RWPE1 (cell line): ENCODE measurements around the gene SSBP2.

ENCODE experiments used
- CTCF ChIA-PET: fragments of 350-600 bp; sonication (Branson Sonifier 250); formaldehyde crosslinking; extraction: SDS; loops from one replicate; lab custom pipeline; 2021; lab: Yijun Ruan, JAX
- POLR2A ChIA-PET: fragments of 400-600 bp; formaldehyde crosslinking; extraction: SDS; loops from one replicate; lab custom pipeline; 2020; ENCODE audit warnings: antibody characterized with exemption; ENCODE audit not compliant: low non-redundant PET; lab: Yijun Ruan, JAX
- DNase-seq: peaks from one replicate; pipeline ENCODE4 v3.0.0; 2012; ENCODE audit warnings: low spot score
- H3K27ac ChIP-seq: fragments of 450-650 bp; 2 replicates; pipeline ENCODE4 v1.5.1; 2017
- TF ChIP-seq, protein P1 (sequence below): fragments of 450-650 bp; conservative IDR thresholded peaks from 2 replicates; pipeline ENCODE4 v1.5.1; 2017; ENCODE audit warnings: low read depth, mild to moderate bottlenecking

SSBP2 gene

GRCh38 chr5:81657386-81657785 lies 93.5 kb downstream of the SSBP2 start:
- DNase-seq, result peak; percentile 39
- ChIA-PET CTCF (interaction anchor here (0.6 kb wide), 1 partner anchor 15 kb away, joined by 3 read pairs; no protein-coding TSS in a partner anchor), POLR2A (no interaction called here)
- H3K27ac ChIP-seq, result no peak overlapping the region
- TF ChIP-seq, protein P1, sequence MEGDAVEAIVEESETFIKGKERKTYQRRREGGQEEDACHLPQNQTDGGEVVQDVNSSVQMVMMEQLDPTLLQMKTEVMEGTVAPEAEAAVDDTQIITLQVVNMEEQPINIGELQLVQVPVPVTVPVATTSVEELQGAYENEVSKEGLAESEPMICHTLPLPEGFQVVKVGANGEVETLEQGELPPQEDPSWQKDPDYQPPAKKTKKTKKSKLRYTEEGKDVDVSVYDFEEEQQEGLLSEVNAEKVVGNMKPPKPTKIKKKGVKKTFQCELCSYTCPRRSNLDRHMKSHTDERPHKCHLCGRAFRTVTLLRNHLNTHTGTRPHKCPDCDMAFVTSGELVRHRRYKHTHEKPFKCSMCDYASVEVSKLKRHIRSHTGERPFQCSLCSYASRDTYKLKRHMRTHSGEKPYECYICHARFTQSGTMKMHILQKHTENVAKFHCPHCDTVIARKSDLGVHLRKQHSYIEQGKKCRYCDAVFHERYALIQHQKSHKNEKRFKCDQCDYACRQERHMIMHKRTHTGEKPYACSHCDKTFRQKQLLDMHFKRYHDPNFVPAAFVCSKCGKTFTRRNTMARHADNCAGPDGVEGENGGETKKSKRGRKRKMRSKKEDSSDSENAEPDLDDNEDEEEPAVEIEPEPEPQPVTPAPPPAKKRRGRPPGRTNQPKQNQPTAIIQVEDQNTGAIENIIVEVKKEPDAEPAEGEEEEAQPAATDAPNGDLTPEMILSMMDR, result no peak

GRCh38 chr5:81656783-81657182 lies 94.1 kb downstream of the SSBP2 start:
- TF ChIP-seq, protein P1, result no peak
- no peak for DNase-seq
- ChIA-PET CTCF (interaction anchor here (0.6 kb wide), 1 partner anchor 384 kb away, joined by 4 read pairs; no protein-coding TSS in a partner anchor), POLR2A (no interaction called here)
- H3K27ac ChIP-seq, result no peak overlapping the region

GRCh38 chr5:81650987-81651386 lies 99.9 kb downstream of the SSBP2 start:
- TF ChIP-seq, protein P1, result no peak
- ChIA-PET POLR2A (no interaction called here), CTCF (interaction anchor here (0.6 to 0.7 kb wide), 2 partner anchors 134 to 286 kb away, joined by 3 to 4 read pairs; no protein-coding TSS in a partner anchor)
- no peak overlapping the region for H3K27ac ChIP-seq
- no peak for DNase-seq

DNA sequence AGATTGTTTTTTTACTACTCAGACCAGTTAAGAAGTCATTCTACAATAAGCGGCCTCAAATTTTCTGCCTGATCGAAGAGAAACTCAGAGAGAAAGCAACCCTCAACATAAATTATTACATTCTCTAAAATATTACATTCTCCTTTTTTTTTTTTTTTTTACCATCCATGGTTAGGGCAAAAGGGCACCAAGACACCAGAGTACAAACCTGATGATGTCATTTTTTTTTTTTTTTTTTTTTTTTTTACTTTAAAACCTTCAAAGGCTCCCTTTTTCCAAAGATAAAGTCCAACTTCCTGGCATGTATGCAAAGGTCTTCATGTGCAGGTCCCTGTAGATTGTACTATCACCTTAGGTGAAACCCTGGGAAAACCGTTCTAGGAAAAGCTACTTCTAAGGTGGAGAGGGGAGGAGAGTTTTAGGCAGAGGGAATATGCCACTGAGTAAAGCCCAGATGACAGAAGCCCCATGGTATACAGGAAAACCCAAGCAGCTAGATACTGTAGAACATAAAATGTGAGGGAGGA lies 104.4 kb downstream of the SSBP2 start:
- TF ChIP-seq, protein P1, result no peak
- ChIA-PET POLR2A (no interaction called here), CTCF (interaction anchor here (0.6 kb wide), 1 partner anchor 306 kb away, joined by 3 read pairs; no protein-coding TSS in a partner anchor)
- DNase-seq, result no peak
- H3K27ac ChIP-seq, result no peak overlapping the region

- TF ChIP-seq, protein P1, result no peak
- DNase-seq, result no peak
- no peak overlapping the region for H3K27ac ChIP-seq
- ChIA-PET CTCF (no interaction called here), POLR2A (no interaction called here)
These were observed 108.7 kb downstream of the SSBP2 start for GRCh38 chr5:81642210-81642609.

DNA sequence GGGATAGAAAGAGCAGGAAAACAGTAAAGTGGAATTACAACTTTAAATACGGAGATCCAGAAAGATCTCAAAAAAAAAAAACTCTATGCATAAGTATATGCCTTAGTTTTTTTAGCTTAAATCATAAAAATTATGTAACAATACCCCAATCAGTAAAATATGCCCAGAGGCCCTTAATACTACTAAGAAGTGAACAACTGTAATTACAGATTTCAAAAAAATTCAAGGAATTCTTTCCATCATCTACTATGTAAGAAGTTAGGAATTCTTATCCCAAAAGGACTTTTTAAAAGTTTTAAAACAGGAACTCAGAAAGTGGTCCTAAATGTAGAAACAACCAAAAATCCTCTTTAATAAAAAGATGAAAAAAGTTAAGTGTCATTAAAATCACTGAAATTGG lies 111.3 kb downstream of the SSBP2 start:
- DNase-seq, result no peak
- TF ChIP-seq, protein P1, result no peak
- ChIA-PET CTCF (interaction anchor here (0.7 kb wide), 1 partner anchor 206 kb away, joined by 3 read pairs; no protein-coding TSS in a partner anchor), POLR2A (no interaction called here)
- H3K27ac ChIP-seq, result no peak overlapping the region
